ENCODE results near the gene FBLIM1. TPM values are rescaled to one million over a fixed set of nuclear protein-coding genes. Genes with fewer than 3 reads are reported as not detected.

FBLIM1 gene
- total RNA-seq, 1 experiment from 2014 or later = 6.0 TPM

GRCh38 chr1:15834406-15835204 is 76.0 kb downstream of the FBLIM1 start:
- ChIA-PET CTCF (interaction anchor here (0.6 to 3.4 kb wide), 3 partner anchors 11 to 253 kb away, joined by 3 to 33 read pairs (median 7); no protein-coding TSS in a partner anchor), RAD21 (ENCODE audit: low non-redundant PET in 1 of 2, low total read pairs in 2 of 2, uncharacterized antibody in 2 of 2, unreplicated experiment in 2 of 2) (interaction anchor here in 1 of 2 experiments (0.6 to 0.7 kb wide), 2 partner anchors 11 to 13 kb away, joined by 3 read pairs; partner anchors contain the start of gene SPEN), POLR2A (interaction anchor here (0.8 to 2.4 kb wide), 8 partner anchors 9 to 43 kb away, joined by 3 to 13 read pairs (median 6); partner anchors contain the start of gene SPEN)
- Histone ChIP-seq H3K4me3 (replicated peaks in 1 of 2; ENCODE audit: low read depth in 1 of 2, low read length in 2 of 2) (peak overlapping the region; percentile 67 to 78), H3K9me3 (ENCODE audit: control insufficient read depth in 1 of 2, insufficient read depth in 1 of 2, low read depth in 1 of 2, low read length in 2 of 2) (no peaks in the 10 kb centered on the region), H3K9me2 (ENCODE audit: insufficient read depth) (no peaks in the 10 kb centered on the region), H3K4me1 (ENCODE audit: control insufficient read depth in 1 of 2, insufficient read depth in 2 of 2, low read length in 2 of 2) (peaks cover 17 to 54% of the 10 kb centered on the region in 2 experiments), H3K36me3 (ENCODE audit: control insufficient read depth in 1 of 2, insufficient read depth in 2 of 2, low read length in 2 of 2) (no peaks in the 10 kb centered on the region), H2AFZ (ENCODE audit: low read depth, low read length, poor library complexity, severe bottlenecking) (peak overlapping the region; percentile 87), H3K79me2 (ENCODE audit: insufficient read depth, low read length) (no peaks in the 10 kb centered on the region), H3K9ac (ENCODE audit: low read length) (peak overlapping the region; percentile 87), H3K27me3 (ENCODE audit: insufficient read depth, low read length) (no peaks in the 10 kb centered on the region), H3K4me2 (ENCODE audit: low read length) (peak overlapping the region; percentile 83), H4K20me1 (ENCODE audit: insufficient read depth) (no peaks in the 10 kb centered on the region), H3K27ac (ENCODE audit: low read depth, low read length) (peak overlapping the region; percentile 99)
- no TSS peak for BruUV-seq (replicated peaks)
- TF ChIP-seq TCF7L2 (IDR thresholded peaks at IDR 0.05; ENCODE audit: borderline replicate concordance, extremely low read depth, insufficient read depth, insufficient read length) = peak; percentile 98
- TF ChIP-seq POLR2AphosphoS5 (IDR thresholded peaks at IDR 0.05; ENCODE audit: low read depth, low read length) = peak; percentile 71
- TF ChIP-seq YY1 (IDR thresholded peaks at IDR 0.05; ENCODE audit: extremely low read depth, insufficient replicate concordance, low read depth, low read length) = peak; percentile 100
- no peak for TF ChIP-seq ZFX (IDR thresholded peaks at IDR 0.05)
- intact Hi-C loops (cut with micrococcal nuclease) = loop anchor here (1.0 to 2.0 kb wide), 2 partner anchors 15 to 36 kb away; no protein-coding TSS in a partner anchor
- peak; percentile 92 for DNase-seq (ENCODE audit: low read depth, low spot score)
- peak; percentile 67 for ATAC-seq

GRCh38 chr1:15835205-15835740 is 76.7 kb downstream of the FBLIM1 start:
- TF ChIP-seq SRF (IDR thresholded peaks at IDR 0.05; ENCODE audit: low read depth) = no peak
- TF ChIP-seq ZFX (IDR thresholded peaks at IDR 0.05) = peak; percentile 18; the same call in 1 of the 2 replicates
- ATAC-seq (peak; percentile 33), DNase-seq (ENCODE audit: low read depth, low spot score) (no peak)
- POLR2A ChIA-PET = interaction anchor here (0.8 to 2.4 kb wide), 5 partner anchors 13 to 36 kb away, joined by 3 to 10 read pairs (median 6); partner anchors contain the start of gene SPEN
- H3K4me2 ChIP-seq (ENCODE audit: low read length) = peak overlapping the region; percentile 83
- peak overlapping the region; percentile 67 to 78 for H3K4me3 ChIP-seq (replicated peaks in 1 of 2; ENCODE audit: low read depth in 1 of 2, low read length in 2 of 2)
- H3K9ac ChIP-seq (ENCODE audit: low read length) = peak overlapping the region; percentile 87
- H3K4me1 ChIP-seq (ENCODE audit: control insufficient read depth in 1 of 2, insufficient read depth in 2 of 2, low read length in 2 of 2) = peaks cover 17 to 52% of the 10 kb centered on the region in 2 experiments
- no peaks in the 10 kb centered on the region for H3K79me2 ChIP-seq (ENCODE audit: insufficient read depth, low read length)
- RAD21 ChIA-PET (ENCODE audit: low non-redundant PET in 1 of 2, low total read pairs in 2 of 2, uncharacterized antibody in 2 of 2, unreplicated experiment in 2 of 2) = no interaction called here
- intact Hi-C loops (cut with micrococcal nuclease) = loop anchor here (2.0 kb wide), 1 partner anchor 36 kb away; no protein-coding TSS in a partner anchor
- H4K20me1 ChIP-seq (ENCODE audit: insufficient read depth) = no peaks in the 10 kb centered on the region
- H3K9me2 ChIP-seq (ENCODE audit: insufficient read depth) = no peaks in the 10 kb centered on the region
- H3K27me3 ChIP-seq (ENCODE audit: insufficient read depth, low read length) = no peaks in the 10 kb centered on the region
- peak overlapping the region; percentile 99 for H3K27ac ChIP-seq (ENCODE audit: low read depth, low read length)
- CTCF ChIA-PET = interaction anchor here (1.0 kb wide), 1 partner anchor 20 kb away, joined by 4 read pairs; no protein-coding TSS in a partner anchor
- TSS peak; percentile 65 for BruUV-seq (replicated peaks)
- no peaks in the 10 kb centered on the region for H3K9me3 ChIP-seq (ENCODE audit: control insufficient read depth in 1 of 2, insufficient read depth in 1 of 2, low read depth in 1 of 2, low read length in 2 of 2)
- no peaks in the 10 kb centered on the region for H3K36me3 ChIP-seq (ENCODE audit: control insufficient read depth in 1 of 2, insufficient read depth in 2 of 2, low read length in 2 of 2)
- no peak overlapping the region for H2AFZ ChIP-seq (ENCODE audit: low read depth, low read length, poor library complexity, severe bottlenecking)

All from HCT116 (cell line).